GM12878 (cell line): ENCODE data around the gene MAGI1. TPM values are rescaled to one million over a fixed set of nuclear protein-coding genes. Genes with fewer than 3 reads are reported as not detected.

ENCODE experiments used
- ATAC-seq: fragments of 200-7000 bp; cut with Tn5 transposase; 3 replicates; pipeline ENCODE4 v1.9.1; 2020; ENCODE audit warnings: mild to moderate bottlenecking, moderate library complexity
- BruUV-seq: library from RNA; stranded (reverse); fragments of 400-500 nt; replicated peaks from 2 replicates; lab custom pipeline; 2021; lab: Mats Ljungman, UMichigan
- CTCF ChIA-PET: fragments of 300-600 bp; sonication (Branson Sonifier 250); formaldehyde crosslinking; extraction: SDS; loops from one replicate; lab custom pipeline; 2021; ENCODE audit warnings: inconsistent platforms; lab: Yijun Ruan, JAX
- POLR2A ChIA-PET: fragments of 350-600 bp; formaldehyde crosslinking; extraction: SDS; loops from one replicate; lab custom pipeline; 2021; ENCODE audit warnings: inconsistent platforms; lab: Charles Lee
- RAD21 ChIA-PET: fragments of 300-600 bp; sonication (Branson Sonifier 250); formaldehyde crosslinking; loops from one replicate; lab custom pipeline; 2023; ENCODE audit warnings: antibody characterized with exemption; ENCODE audit not compliant: unreplicated experiment; lab: Charles Lee
- SMC1A ChIA-PET: fragments of 300-600 bp; sonication (Branson Sonifier 250); formaldehyde crosslinking; loops from one replicate; lab custom pipeline; 2023; ENCODE audit not compliant: unreplicated experiment, uncharacterized antibody; lab: Charles Lee
- DNase-seq: peaks from one replicate; pipeline ENCODE4 v3.0.0-alpha.2; 2011; ENCODE audit warnings: low read depth, low spot score
- FAIRE-seq: peaks from 3 replicates; lab custom pipeline; 2011; peaks lifted over from hg19 to GRCh38; lab: Jason Lieb, UNC
- H2AFZ ChIP-seq: 2 replicates; pipeline ENCODE4 v1.6.0; 2011; ENCODE audit warnings: low read depth, low read length, control low read depth; ENCODE audit not compliant: control insufficient read depth
- H3K27ac ChIP-seq: 2 replicates; pipeline ENCODE4 v1.5.1; 2011; ENCODE audit warnings: control low read depth; ENCODE audit not compliant: control insufficient read depth, insufficient read depth
- H3K27me3 ChIP-seq, 2 experiments: replicated peaks in 1 of 2; 2 replicates each; pipeline versions ENCODE4 v1.6.0 to v1.6.1; 2011; ENCODE audit warnings: low read length in 1 of 2; ENCODE audit not compliant: control insufficient read depth in 2 of 2, insufficient read depth in 2 of 2
- H3K36me3 ChIP-seq, 2 experiments: 2 replicates each; pipeline ENCODE4 v1.5.1; 2011; ENCODE audit warnings: low read length in 1 of 2; ENCODE audit not compliant: control insufficient read depth in 2 of 2, insufficient read depth in 2 of 2
- H3K4me1 ChIP-seq: 2 replicates; pipeline ENCODE4 v1.6.1; 2011; ENCODE audit warnings: mild to moderate bottlenecking, low read length, moderate library complexity, mixed read lengths; ENCODE audit not compliant: control insufficient read depth, insufficient read depth
- H3K4me2 ChIP-seq: 2 replicates; pipeline ENCODE4 v1.6.0; 2011; ENCODE audit warnings: control low read depth; ENCODE audit not compliant: control insufficient read depth, insufficient read depth
- H3K4me3 ChIP-seq: fragments of 200-600 bp; sonication (generic); 2 replicates; pipeline ENCODE4 v1.5.1; 2016
- H3K79me2 ChIP-seq: 2 replicates; pipeline ENCODE4 v1.6.0; 2011; ENCODE audit warnings: low read length; ENCODE audit not compliant: control insufficient read depth, insufficient read depth
- H3K9ac ChIP-seq: 2 replicates; pipeline ENCODE4 v1.8.0; 2011; ENCODE audit warnings: low read length, control low read depth, mixed read lengths; ENCODE audit not compliant: control insufficient read depth, insufficient read depth
- H3K9me3 ChIP-seq: replicated peaks from 3 replicates; pipeline ENCODE4 v1.5.1; 2011; ENCODE audit warnings: mild to moderate bottlenecking, low read length; ENCODE audit not compliant: control insufficient read depth, insufficient read depth
- H4K20me1 ChIP-seq: 2 replicates; pipeline ENCODE4 v1.6.0; 2011; ENCODE audit not compliant: control insufficient read depth, insufficient read depth
- CREM ChIP-seq: IDR thresholded peaks from 2 replicates; pipeline ENCODE4 v1.6.1; 2014; ENCODE audit warnings: antibody characterized with exemption, low read depth
- EZH2 ChIP-seq: IDR thresholded peaks from 2 replicates; pipeline ENCODE4 v1.6.1; 2012; ENCODE audit warnings: low read depth, mild to moderate bottlenecking, control low read depth, inconsistent platforms, low read length, borderline replicate concordance; ENCODE audit not compliant: control insufficient read depth
- STAT1 ChIP-seq: fragments of 450-650 bp; conservative IDR thresholded peaks from 2 replicates; pipeline ENCODE4 v1.6.1; 2014; ENCODE audit warnings: antibody characterized with exemption, mild to moderate bottlenecking
- ZNF217 ChIP-seq: fragments of 450-650 bp; IDR thresholded peaks from 2 replicates; pipeline ENCODE4 v1.6.1; 2017; ENCODE audit warnings: antibody characterized with exemption, mild to moderate bottlenecking
- WGBS: methylation state at CpG from one replicate; pipeline ENCODE4 v1.1.6; 2016; ENCODE audit warnings: low lambda C conversion rate; ENCODE audit not compliant: insufficient replicate concordance, insufficient coverage; ENCODE audit errors: missing lambda C conversion rate; 5-methylcytosine and 5-hydroxymethylcytosine counted together
- in situ Hi-C: fragments of 300-500 bp; cut with MboI; formaldehyde crosslinking; loops from 9 replicates; pipeline ENCODE4 v1.14.3; 2018; ENCODE audit warnings: mixed read lengths
- intact Hi-C: fragments of 100-400 bp; cut with micrococcal nuclease; formaldehyde crosslinking; loops from one replicate; pipeline ENCODE4 v1.14.2; 2022; ENCODE audit not compliant: unreplicated experiment
- polyA plus RNA-seq, 11 experiments: library from polyadenylated mRNA; depleted of rRNA in 4 of 11; unstranded in 6 of 11; stranded (reverse) in 5 of 11; fragments of >200 nt; fragmentation: Nextera tagmentation in 4 of 11; fragmentation: Illumina TruSeq in 1 of 11; extraction: Ambion mirVana in 4 of 11; extraction: Trizol in 1 of 11; gene quantifications; 1 replicate in 1 of 11; 2 replicates in 10 of 11; pipeline versions ENCODE4 v1.2.1 to v1.2.3, GENCODE V29; 2011 to 2016; ENCODE audit warnings: inconsistent platforms in 2 of 11, missing spikeins in 2 of 11, low read depth in 1 of 11
- total RNA-seq, 4 experiments: library from RNA; depleted of rRNA in 3 of 4; stranded (reverse); fragments of >200 nt in 3 of 4; fragmentation: Illumina TruSeq in 1 of 4; extraction: Trizol in 1 of 4; gene quantifications; 2 replicates each; pipeline versions ENCODE4 v1.2.1 to v1.2.3, GENCODE V29; 2013 to 2021
- TF ChIP-seq, protein P1 (sequence below): IDR thresholded peaks from 2 replicates; pipeline ENCODE4 v1.6.1; 2012; ENCODE audit warnings: mild to moderate bottlenecking, low read depth, low read length
- TF ChIP-seq, protein P2 (sequence below): fragments of 450-650 bp; IDR thresholded peaks from 2 replicates; pipeline ENCODE4 v1.6.1; 2017; ENCODE audit warnings: antibody characterized with exemption, mild to moderate bottlenecking, moderate library complexity
- TF ChIP-seq, protein P3 (sequence below): IDR thresholded peaks from 2 replicates; pipeline ENCODE4 v1.6.1; 2011; ENCODE audit warnings: mild to moderate bottlenecking, low read depth, low read length, moderate library complexity; ENCODE audit not compliant: insufficient replicate concordance
- TF ChIP-seq, protein P4 (sequence below): fragments of 450-650 bp; IDR thresholded peaks from 2 replicates; pipeline ENCODE4 v1.6.1; 2017; ENCODE audit warnings: mild to moderate bottlenecking, low read depth, inconsistent platforms; ENCODE audit not compliant: poor library complexity, severe bottlenecking

The MAGI1 gene
- total and polyA plus RNA-seq, 10 of the 15 experiments (the other 5 are each of a cell fraction or from before 2014, with no cell fraction given): 0.02 to 3.3 (median 0.29) TPM; not detected in 1

GRCh38 chr3:65854606-65855304 is 184.0 kb downstream of the MAGI1 start (continued):
- TF ChIP-seq, protein P1, sequence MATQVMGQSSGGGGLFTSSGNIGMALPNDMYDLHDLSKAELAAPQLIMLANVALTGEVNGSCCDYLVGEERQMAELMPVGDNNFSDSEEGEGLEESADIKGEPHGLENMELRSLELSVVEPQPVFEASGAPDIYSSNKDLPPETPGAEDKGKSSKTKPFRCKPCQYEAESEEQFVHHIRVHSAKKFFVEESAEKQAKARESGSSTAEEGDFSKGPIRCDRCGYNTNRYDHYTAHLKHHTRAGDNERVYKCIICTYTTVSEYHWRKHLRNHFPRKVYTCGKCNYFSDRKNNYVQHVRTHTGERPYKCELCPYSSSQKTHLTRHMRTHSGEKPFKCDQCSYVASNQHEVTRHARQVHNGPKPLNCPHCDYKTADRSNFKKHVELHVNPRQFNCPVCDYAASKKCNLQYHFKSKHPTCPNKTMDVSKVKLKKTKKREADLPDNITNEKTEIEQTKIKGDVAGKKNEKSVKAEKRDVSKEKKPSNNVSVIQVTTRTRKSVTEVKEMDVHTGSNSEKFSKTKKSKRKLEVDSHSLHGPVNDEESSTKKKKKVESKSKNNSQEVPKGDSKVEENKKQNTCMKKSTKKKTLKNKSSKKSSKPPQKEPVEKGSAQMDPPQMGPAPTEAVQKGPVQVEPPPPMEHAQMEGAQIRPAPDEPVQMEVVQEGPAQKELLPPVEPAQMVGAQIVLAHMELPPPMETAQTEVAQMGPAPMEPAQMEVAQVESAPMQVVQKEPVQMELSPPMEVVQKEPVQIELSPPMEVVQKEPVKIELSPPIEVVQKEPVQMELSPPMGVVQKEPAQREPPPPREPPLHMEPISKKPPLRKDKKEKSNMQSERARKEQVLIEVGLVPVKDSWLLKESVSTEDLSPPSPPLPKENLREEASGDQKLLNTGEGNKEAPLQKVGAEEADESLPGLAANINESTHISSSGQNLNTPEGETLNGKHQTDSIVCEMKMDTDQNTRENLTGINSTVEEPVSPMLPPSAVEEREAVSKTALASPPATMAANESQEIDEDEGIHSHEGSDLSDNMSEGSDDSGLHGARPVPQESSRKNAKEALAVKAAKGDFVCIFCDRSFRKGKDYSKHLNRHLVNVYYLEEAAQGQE: no peak
- no peak for TF ChIP-seq ZNF217
- TF ChIP-seq, protein P2, sequence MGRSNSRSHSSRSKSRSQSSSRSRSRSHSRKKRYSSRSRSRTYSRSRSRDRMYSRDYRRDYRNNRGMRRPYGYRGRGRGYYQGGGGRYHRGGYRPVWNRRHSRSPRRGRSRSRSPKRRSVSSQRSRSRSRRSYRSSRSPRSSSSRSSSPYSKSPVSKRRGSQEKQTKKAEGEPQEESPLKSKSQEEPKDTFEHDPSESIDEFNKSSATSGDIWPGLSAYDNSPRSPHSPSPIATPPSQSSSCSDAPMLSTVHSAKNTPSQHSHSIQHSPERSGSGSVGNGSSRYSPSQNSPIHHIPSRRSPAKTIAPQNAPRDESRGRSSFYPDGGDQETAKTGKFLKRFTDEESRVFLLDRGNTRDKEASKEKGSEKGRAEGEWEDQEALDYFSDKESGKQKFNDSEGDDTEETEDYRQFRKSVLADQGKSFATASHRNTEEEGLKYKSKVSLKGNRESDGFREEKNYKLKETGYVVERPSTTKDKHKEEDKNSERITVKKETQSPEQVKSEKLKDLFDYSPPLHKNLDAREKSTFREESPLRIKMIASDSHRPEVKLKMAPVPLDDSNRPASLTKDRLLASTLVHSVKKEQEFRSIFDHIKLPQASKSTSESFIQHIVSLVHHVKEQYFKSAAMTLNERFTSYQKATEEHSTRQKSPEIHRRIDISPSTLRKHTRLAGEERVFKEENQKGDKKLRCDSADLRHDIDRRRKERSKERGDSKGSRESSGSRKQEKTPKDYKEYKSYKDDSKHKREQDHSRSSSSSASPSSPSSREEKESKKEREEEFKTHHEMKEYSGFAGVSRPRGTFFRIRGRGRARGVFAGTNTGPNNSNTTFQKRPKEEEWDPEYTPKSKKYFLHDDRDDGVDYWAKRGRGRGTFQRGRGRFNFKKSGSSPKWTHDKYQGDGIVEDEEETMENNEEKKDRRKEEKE: no peak

DNA sequence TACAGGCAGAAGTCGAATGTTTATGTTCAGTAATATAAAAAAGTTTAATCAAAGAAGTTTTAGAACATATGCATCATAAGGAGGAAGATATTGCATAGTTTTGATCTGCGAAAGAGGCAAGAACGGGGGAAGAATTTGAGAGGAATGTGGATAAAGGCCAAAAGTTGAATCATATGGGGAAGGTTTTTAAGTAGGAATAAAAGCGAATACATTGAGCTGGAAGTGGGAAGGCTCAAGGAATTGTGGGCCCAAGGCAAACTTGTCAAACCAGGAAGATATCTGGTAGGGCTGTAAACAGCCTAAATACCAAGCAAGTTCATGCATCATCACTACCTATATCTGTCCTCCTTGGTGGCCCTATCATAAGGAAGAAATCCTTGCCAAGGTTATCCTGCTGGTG is 186.9 kb downstream of the MAGI1 start:
- Histone ChIP-seq H3K36me3 (no peaks in the 10 kb centered on the region), H3K9me3 (no peaks in the 10 kb centered on the region), H3K27me3 (no peaks in the 10 kb centered on the region), H3K27ac (no peak overlapping the region), H4K20me1 (no peaks in the 10 kb centered on the region), H3K4me3 (no peak overlapping the region), H3K4me2 (no peak overlapping the region), H3K4me1 (no peaks in the 10 kb centered on the region), H3K79me2 (no peaks in the 10 kb centered on the region), H2AFZ (no peak overlapping the region), H3K9ac (no peak overlapping the region)
- no TSS peak for BruUV-seq
- DNase-seq (no peak), ATAC-seq (no peak), FAIRE-seq (no peak)
- WGBS: 20% methylated on average over 4 of the region's 4 CpGs
- in situ Hi-C loops: no loop called here
- ChIA-PET RAD21 (no interaction called here), POLR2A (no interaction called here), SMC1A (no interaction called here), CTCF (interaction anchor here (0.6 kb wide), 1 partner anchor 17 kb away, joined by 3 read pairs; no protein-coding TSS in a partner anchor)
- intact Hi-C loops: no loop called here
- TF ChIP-seq EZH2 (no peak), CREM (no peak), STAT1 (no peak)
- TF ChIP-seq, protein P3, sequence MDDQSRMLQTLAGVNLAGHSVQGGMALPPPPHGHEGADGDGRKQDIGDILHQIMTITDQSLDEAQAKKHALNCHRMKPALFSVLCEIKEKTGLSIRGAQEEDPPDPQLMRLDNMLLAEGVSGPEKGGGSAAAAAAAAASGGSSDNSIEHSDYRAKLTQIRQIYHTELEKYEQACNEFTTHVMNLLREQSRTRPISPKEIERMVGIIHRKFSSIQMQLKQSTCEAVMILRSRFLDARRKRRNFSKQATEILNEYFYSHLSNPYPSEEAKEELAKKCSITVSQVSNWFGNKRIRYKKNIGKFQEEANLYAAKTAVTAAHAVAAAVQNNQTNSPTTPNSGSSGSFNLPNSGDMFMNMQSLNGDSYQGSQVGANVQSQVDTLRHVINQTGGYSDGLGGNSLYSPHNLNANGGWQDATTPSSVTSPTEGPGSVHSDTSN: no peak
- TF ChIP-seq, protein P4, sequence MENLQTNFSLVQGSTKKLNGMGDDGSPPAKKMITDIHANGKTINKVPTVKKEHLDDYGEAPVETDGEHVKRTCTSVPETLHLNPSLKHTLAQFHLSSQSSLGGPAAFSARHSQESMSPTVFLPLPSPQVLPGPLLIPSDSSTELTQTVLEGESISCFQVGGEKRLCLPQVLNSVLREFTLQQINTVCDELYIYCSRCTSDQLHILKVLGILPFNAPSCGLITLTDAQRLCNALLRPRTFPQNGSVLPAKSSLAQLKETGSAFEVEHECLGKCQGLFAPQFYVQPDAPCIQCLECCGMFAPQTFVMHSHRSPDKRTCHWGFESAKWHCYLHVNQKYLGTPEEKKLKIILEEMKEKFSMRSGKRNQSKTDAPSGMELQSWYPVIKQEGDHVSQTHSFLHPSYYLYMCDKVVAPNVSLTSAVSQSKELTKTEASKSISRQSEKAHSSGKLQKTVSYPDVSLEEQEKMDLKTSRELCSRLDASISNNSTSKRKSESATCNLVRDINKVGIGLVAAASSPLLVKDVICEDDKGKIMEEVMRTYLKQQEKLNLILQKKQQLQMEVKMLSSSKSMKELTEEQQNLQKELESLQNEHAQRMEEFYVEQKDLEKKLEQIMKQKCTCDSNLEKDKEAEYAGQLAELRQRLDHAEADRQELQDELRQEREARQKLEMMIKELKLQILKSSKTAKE: no peak
